ENCODE results near the gene INPP5D. TPM values are rescaled to one million over a fixed set of nuclear protein-coding genes. Genes with fewer than 3 reads are reported as not detected.

INPP5D gene
- total and polyA plus RNA-seq, 4 donors: 2.9 to 18.8 (median 6.6) TPM

DNA sequence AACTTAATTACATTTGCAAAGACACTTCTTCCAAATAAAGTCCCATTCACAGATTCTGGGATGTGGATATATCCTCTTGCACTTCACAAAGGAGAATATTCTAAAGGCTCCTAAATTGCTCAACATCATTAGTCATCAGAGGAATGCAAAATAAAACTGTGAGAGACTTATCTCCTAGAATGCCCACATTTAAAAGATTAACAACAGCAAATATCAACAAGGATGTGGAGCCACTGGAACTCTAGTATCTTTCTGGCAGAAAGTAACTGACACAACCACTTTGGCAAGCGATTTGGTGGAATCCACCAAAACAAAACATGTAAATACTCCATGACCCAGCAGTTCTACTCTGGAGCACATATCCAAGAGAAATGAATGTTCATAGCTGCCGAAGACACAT, 23.1 kb upstream of the INPP5D start (continued):
- TF ChIP-seq, protein P1, sequence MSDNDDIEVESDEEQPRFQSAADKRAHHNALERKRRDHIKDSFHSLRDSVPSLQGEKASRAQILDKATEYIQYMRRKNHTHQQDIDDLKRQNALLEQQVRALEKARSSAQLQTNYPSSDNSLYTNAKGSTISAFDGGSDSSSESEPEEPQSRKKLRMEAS (IDR thresholded peaks at IDR 0.05): no peak
- TF ChIP-seq HNF4G (IDR thresholded peaks at IDR 0.05): no peak
- no peak for TF ChIP-seq TAF1 (conservative IDR thresholded peaks at IDR 0.05)
- TF ChIP-seq RXRA (IDR thresholded peaks at IDR 0.05): no peak
- TF ChIP-seq, protein P2, sequence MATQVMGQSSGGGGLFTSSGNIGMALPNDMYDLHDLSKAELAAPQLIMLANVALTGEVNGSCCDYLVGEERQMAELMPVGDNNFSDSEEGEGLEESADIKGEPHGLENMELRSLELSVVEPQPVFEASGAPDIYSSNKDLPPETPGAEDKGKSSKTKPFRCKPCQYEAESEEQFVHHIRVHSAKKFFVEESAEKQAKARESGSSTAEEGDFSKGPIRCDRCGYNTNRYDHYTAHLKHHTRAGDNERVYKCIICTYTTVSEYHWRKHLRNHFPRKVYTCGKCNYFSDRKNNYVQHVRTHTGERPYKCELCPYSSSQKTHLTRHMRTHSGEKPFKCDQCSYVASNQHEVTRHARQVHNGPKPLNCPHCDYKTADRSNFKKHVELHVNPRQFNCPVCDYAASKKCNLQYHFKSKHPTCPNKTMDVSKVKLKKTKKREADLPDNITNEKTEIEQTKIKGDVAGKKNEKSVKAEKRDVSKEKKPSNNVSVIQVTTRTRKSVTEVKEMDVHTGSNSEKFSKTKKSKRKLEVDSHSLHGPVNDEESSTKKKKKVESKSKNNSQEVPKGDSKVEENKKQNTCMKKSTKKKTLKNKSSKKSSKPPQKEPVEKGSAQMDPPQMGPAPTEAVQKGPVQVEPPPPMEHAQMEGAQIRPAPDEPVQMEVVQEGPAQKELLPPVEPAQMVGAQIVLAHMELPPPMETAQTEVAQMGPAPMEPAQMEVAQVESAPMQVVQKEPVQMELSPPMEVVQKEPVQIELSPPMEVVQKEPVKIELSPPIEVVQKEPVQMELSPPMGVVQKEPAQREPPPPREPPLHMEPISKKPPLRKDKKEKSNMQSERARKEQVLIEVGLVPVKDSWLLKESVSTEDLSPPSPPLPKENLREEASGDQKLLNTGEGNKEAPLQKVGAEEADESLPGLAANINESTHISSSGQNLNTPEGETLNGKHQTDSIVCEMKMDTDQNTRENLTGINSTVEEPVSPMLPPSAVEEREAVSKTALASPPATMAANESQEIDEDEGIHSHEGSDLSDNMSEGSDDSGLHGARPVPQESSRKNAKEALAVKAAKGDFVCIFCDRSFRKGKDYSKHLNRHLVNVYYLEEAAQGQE (IDR thresholded peaks at IDR 0.05): no peak

- WGBS: 69% methylated on average over 8 of the region's 8 CpGs
- H3K36me3 ChIP-seq (ENCODE audit: control insufficient read depth in 4 of 4, insufficient read depth in 3 of 4, low read depth in 1 of 4, low read length in 3 of 4): no peaks in the 10 kb centered on the region
- peaks cover 0 to 5% (median 4%) of the 10 kb centered on the region in 4 donors for H3K4me1 ChIP-seq (ENCODE audit: control insufficient read depth in 4 of 4, insufficient read depth in 4 of 4, low read length in 3 of 4)
- DNase-seq (ENCODE audit: low spot score): no peak
- no peaks in the 10 kb centered on the region for H3K9me3 ChIP-seq (ENCODE audit: control insufficient read depth in 4 of 4, low read length in 3 of 4)
- H3K27ac ChIP-seq (ENCODE audit: low read depth in 1 of 2, low read length in 2 of 2): no peak overlapping the region
- no peak overlapping the region for H3K4me3 ChIP-seq (ENCODE audit: low read depth in 1 of 3, low read length in 3 of 3)
- no peaks in the 10 kb centered on the region for H3K27me3 ChIP-seq (ENCODE audit: control insufficient read depth in 4 of 4, insufficient read depth in 4 of 4, low read length in 3 of 4)
- no peak overlapping the region for H3K9ac ChIP-seq (ENCODE audit: low read depth in 1 of 2, low read length in 2 of 2)
- TF ChIP-seq TAF1 (conservative IDR thresholded peaks at IDR 0.05) (no peak), ZBTB33 (IDR thresholded peaks at IDR 0.05) (no peak), RXRA (IDR thresholded peaks at IDR 0.05) (no peak)
These were observed 20.8 kb upstream of the INPP5D start for GRCh38 chr2:233039212-233039845.

DNA sequence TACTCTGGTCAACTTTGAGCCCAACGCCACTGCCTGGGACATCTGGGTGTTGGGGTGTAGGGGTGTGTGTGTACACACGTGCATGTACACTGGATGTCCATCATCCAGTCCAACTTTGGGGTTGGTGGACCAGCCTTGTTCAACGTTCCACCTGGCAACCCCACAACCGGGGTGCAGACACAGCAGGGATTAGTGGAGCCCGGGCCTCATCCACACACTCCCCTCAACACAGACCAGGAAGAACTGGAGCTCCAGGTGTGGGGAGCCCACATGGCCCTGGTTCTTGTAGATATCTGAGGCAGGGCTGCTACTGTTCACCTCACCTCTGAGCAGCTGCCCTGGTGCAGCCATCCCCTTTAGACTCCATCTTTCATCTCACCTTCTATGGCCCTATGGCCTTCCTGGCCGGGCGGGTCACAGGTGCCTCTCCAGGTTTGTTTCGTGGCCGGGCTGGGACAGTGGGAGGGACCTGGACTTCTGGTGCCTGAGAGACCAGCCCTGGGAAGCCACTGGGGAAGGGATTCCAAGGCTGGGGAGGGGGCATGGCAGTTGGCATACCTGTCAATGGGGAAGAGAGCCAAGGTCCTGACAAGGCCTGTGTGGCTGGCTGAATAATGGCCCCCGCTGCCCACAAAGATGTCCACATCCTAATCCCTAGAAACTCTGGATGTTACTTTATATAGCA, 20.2 kb upstream of the INPP5D start:
- H3K4me1 ChIP-seq (ENCODE audit: control insufficient read depth in 4 of 4, insufficient read depth in 4 of 4, low read length in 3 of 4): peaks cover 0 to 5% (median 4%) of the 10 kb centered on the region in 4 donors
- no peaks in the 10 kb centered on the region for H3K27me3 ChIP-seq (ENCODE audit: control insufficient read depth in 4 of 4, insufficient read depth in 4 of 4, low read length in 3 of 4)
- DNase-seq (ENCODE audit: low spot score): no peak
- no peaks in the 10 kb centered on the region for H3K36me3 ChIP-seq (ENCODE audit: control insufficient read depth in 4 of 4, insufficient read depth in 3 of 4, low read depth in 1 of 4, low read length in 3 of 4)
- TF ChIP-seq RAD21 (IDR thresholded peaks at IDR 0.05) (no peak), CTCF (IDR thresholded peaks at IDR 0.05; ENCODE audit: low read depth, low read length, missing input control) (no peak), TAF1 (conservative IDR thresholded peaks at IDR 0.05) (no peak), EGR1 (IDR thresholded peaks at IDR 0.05; ENCODE audit: low read depth in 2 of 2) (no peak), HNF4G (IDR thresholded peaks at IDR 0.05) (no peak), RXRA (IDR thresholded peaks at IDR 0.05) (no peak), SP1 (IDR thresholded peaks at IDR 0.05) (no peak), ATF3 (IDR thresholded peaks at IDR 0.05) (no peak), HNF4A (conservative IDR thresholded peaks at IDR 0.05) (no peak)
- TF ChIP-seq, protein P2 (IDR thresholded peaks at IDR 0.05): no peak
- no peak overlapping the region for H3K4me3 ChIP-seq (ENCODE audit: low read depth in 1 of 3, low read length in 3 of 3)
- WGBS: 92% methylated on average over 10 of the region's 10 CpGs
- no peak overlapping the region for H3K27ac ChIP-seq (ENCODE audit: low read depth in 1 of 2, low read length in 2 of 2)
- H3K9me3 ChIP-seq (ENCODE audit: control insufficient read depth in 4 of 4, low read length in 3 of 4): no peaks in the 10 kb centered on the region
- no peak overlapping the region for H3K9ac ChIP-seq (ENCODE audit: low read depth in 1 of 2, low read length in 2 of 2)

All from liver (tissue), 9 donors.